IMR-90 (cell line): ENCODE data around the gene NDUFB5.

ENCODE experiments used
- BHLHE40 ChIP-seq: fragments of 150-350 bp; IDR thresholded peaks from 2 replicates; pipeline ENCODE4 v1.6.1; 2016; ENCODE audit warnings: mild to moderate bottlenecking, low read depth, low read length
- CEBPB ChIP-seq: IDR thresholded peaks from 2 replicates; pipeline ENCODE4 v1.6.1; 2012; ENCODE audit warnings: low read depth, low read length, improper control_type of control experiment
- CHD1 ChIP-seq: IDR thresholded peaks from 2 replicates; pipeline ENCODE4 v1.6.1; 2012; ENCODE audit warnings: low read depth, low read length, improper control_type of control experiment
- CTCF ChIP-seq: conservative IDR thresholded peaks from 2 replicates; pipeline ENCODE4 v1.5.1; 2012; ENCODE audit warnings: mild to moderate bottlenecking, low read depth, low read length, improper control_type of control experiment
- ELK1 ChIP-seq: fragments of 150-350 bp; IDR thresholded peaks from 2 replicates; pipeline ENCODE4 v1.6.1; 2016; ENCODE audit warnings: low read depth, mild to moderate bottlenecking, low read length, moderate library complexity, borderline replicate concordance
- FOS ChIP-seq: fragments of 150-350 bp; IDR thresholded peaks from 2 replicates; pipeline ENCODE4 v1.6.1; 2016; ENCODE audit warnings: low read depth, low read length
- MXI1 ChIP-seq: IDR thresholded peaks from 2 replicates; pipeline ENCODE4 v1.6.1; 2012; ENCODE audit warnings: low read depth, mild to moderate bottlenecking, low read length, moderate library complexity, borderline replicate concordance
- NFE2L2 ChIP-seq: fragments of 150-350 bp; IDR thresholded peaks from 2 replicates; pipeline ENCODE4 v1.6.1; 2016; ENCODE audit warnings: low read depth, mild to moderate bottlenecking, low read length
- POLR2A ChIP-seq: IDR thresholded peaks from 2 replicates; pipeline ENCODE4 v1.6.1; 2012; ENCODE audit warnings: mild to moderate bottlenecking, low read depth, low read length
- SMC3 ChIP-seq: fragments of 150-350 bp; IDR thresholded peaks from 2 replicates; pipeline ENCODE4 v1.6.1; 2016; ENCODE audit warnings: low read depth, mild to moderate bottlenecking, antibody characterized with exemption, low read length, moderate library complexity

DNA sequence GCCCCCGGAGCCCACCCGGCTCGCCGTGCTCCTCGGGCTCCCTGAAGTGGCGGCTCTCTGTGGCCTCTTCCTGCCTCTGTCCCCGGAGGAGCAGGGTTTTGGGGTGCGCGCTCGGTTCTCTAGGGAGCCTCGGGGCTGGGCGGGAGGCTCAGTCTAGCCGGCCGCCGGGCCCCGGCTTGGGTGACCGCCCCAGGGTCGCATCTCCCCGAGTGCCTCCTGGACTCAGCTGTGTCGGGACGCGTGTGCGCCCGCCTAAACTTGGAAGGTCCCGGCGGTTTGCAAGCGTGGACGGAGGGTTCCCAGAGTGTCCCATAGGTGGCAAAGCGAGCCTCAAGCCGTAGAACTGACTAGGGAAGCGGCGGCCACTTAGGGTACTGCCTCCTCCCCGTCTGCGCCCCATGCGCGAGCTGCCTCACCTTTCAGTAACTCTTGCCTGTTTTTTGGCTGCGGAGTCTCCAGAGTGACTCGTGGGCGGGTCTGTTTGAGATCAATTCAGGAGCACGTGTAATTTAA is 41.3 kb upstream of the NDUFB5 start:
- TF ChIP-seq SMC3 (peak; percentile 23; the same call in 1 of the 2 replicates), CTCF (peak; percentile 53), POLR2A (no peak), ELK1 (no peak), FOS (no peak), CHD1 (no peak), BHLHE40 (no peak), CEBPB (no peak), MXI1 (peak; percentile 80; the same call in 1 of the 2 replicates), NFE2L2 (no peak)
